Measurements from ENCODE around the gene TPH1. TPM values are rescaled to one million over a fixed set of nuclear protein-coding genes. Genes with fewer than 3 reads are reported as not detected.
"Not testable (repeated sequence)": the region's sequence is repeated elsewhere in the genome, so short reads cannot be mapped to it uniquely, and the experiment has no call there.

TPH1 gene
- total and polyA plus RNA-seq, 7 donors = 0.03 to 0.28 (median 0.07) TPM; not detected in 1

GRCh38 chr11:18010121-18010670 lies 35.9 kb downstream of the TPH1 start:
- Histone ChIP-seq H3K36me3 (ENCODE audit: insufficient read depth in 1 of 2, low read depth in 1 of 2) (peaks cover 0 to 26% of the 10 kb centered on the region in 2 donors), H3K4me3 (no peak overlapping the region), H3K27me3 (ENCODE audit: insufficient read depth in 3 of 3, low read length in 2 of 3) (no peaks in the 10 kb centered on the region), H3K9me3 (no peaks in the 10 kb centered on the region), H3K27ac (no peak overlapping the region), H3K4me1 (peaks cover 6% of the 10 kb centered on the region)
- intact Hi-C loops (cut with DNase I) = loop anchor here (10.0 kb wide), 2 partner anchors 95 to 305 kb away; partner anchors contain the start of gene SAAL1 (in 1 of the 2)
- TF ChIP-seq CTCF (IDR thresholded peaks at IDR 0.05) = no peak
- ATAC-seq = no peak
- DNase-seq = no peak

- Histone ChIP-seq H3K4me3 (no peak overlapping the region), H3K27me3 (ENCODE audit: insufficient read depth in 3 of 3, low read length in 2 of 3) (no peaks in the 10 kb centered on the region), H3K36me3 (ENCODE audit: insufficient read depth in 1 of 2, low read depth in 1 of 2) (peaks cover 2 to 68% of the 10 kb centered on the region in 2 donors), H3K9me3 (no peaks in the 10 kb centered on the region), H3K27ac (no peak overlapping the region), H3K4me1 (no peaks in the 10 kb centered on the region)
- intact Hi-C loops (cut with DNase I) = no loop called here
- 84 to 94% (median 88%) methylated on average over 4 of the region's 4 CpGs for WGBS, 3 donors
- ATAC-seq (no peak), DNase-seq (no peak)
- no peak for TF ChIP-seq CTCF (IDR thresholded peaks at IDR 0.05)
Observed at GRCh38 chr11:18005376-18006129, 40.5 kb downstream of the TPH1 start.

GRCh38 chr11:18001191-18001590 lies 44.9 kb downstream of the TPH1 start:
- no peaks in the 10 kb centered on the region for H3K27me3 ChIP-seq (ENCODE audit: insufficient read depth in 3 of 3, low read length in 2 of 3)
- H3K9me3 ChIP-seq = no peaks in the 10 kb centered on the region
- DNase-seq (no peak), ATAC-seq (no peak)
- H3K36me3 ChIP-seq (ENCODE audit: insufficient read depth in 1 of 2, low read depth in 1 of 2) = peaks cover 2 to 89% of the 10 kb centered on the region in 2 donors
- WGBS, 3 donors = 64 to 72% (median 70%) methylated on average over 2 of the region's 2 CpGs
- no peak overlapping the region for H3K27ac ChIP-seq
- no peak for TF ChIP-seq CTCF (IDR thresholded peaks at IDR 0.05)
- no peaks in the 10 kb centered on the region for H3K4me1 ChIP-seq
- H3K4me3 ChIP-seq = no peak overlapping the region
- intact Hi-C loops (cut with DNase I) = no loop called here

GRCh38 chr11:18000760-18001159 lies 45.3 kb downstream of the TPH1 start:
- Histone ChIP-seq H3K4me1 (no peaks in the 10 kb centered on the region), H3K27me3 (ENCODE audit: insufficient read depth in 3 of 3, low read length in 2 of 3) (no peaks in the 10 kb centered on the region), H3K27ac (no peak overlapping the region), H3K4me3 (no peak overlapping the region), H3K36me3 (ENCODE audit: insufficient read depth in 1 of 2, low read depth in 1 of 2) (peaks cover 2 to 89% of the 10 kb centered on the region in 2 donors), H3K9me3 (no peaks in the 10 kb centered on the region)
- TF ChIP-seq CTCF (IDR thresholded peaks at IDR 0.05) = no peak
- 90 to 97% (median 96%) methylated on average over 1 of the region's 1 CpG for WGBS, 3 donors
- no peak for DNase-seq
- intact Hi-C loops (cut with DNase I) = no loop called here
- no peak for ATAC-seq

GRCh38 chr11:18000128-18000527 lies 45.9 kb downstream of the TPH1 start:
- ATAC-seq; H3K4me3 ChIP-seq; H3K27ac ChIP-seq; H3K4me1 ChIP-seq; DNase-seq; H3K9me3 ChIP-seq; H3K27me3 ChIP-seq (ENCODE audit: insufficient read depth in 3 of 3, low read length in 2 of 3); intact Hi-C loops (cut with DNase I): not testable (repeated sequence)
- H3K36me3 ChIP-seq (ENCODE audit: insufficient read depth in 1 of 2, low read depth in 1 of 2) = peaks cover 2 to 89% of the 10 kb centered on the region in 2 donors
- 97 to 99% (median 97%) methylated on average over 4 of the region's 4 CpGs for WGBS, 3 donors

Other genes starting within 250 kb of the TPH1 start
- gene SERGEF, start 33.2 kb downstream of the TPH1 start, total RNA-seq = 10 to 100 TPM; 17.9 to 28.3 (median 25.1) TPM
- gene SERGEF, start 33.2 kb downstream of the TPH1 start, polyA plus RNA-seq = 10 to 100 TPM; 11.1 to 33.1 (median 29.5) TPM
- 1 to 10 TPM; 3.5 to 6.5 (median 4.6) TPM for gene SAAL1, start 59.8 kb upstream of the TPH1 start, total RNA-seq
- gene SAAL1, start 59.8 kb upstream of the TPH1 start, polyA plus RNA-seq = 1 to 10 TPM; 5.3 to 6.7 (median 5.5) TPM
- not detected for gene MRGPRX3, start 86.3 kb upstream of the TPH1 start, total RNA-seq
- not detected for gene MRGPRX3, start 86.3 kb upstream of the TPH1 start, polyA plus RNA-seq
- gene MRGPRX4, start 126.6 kb upstream of the TPH1 start, total RNA-seq = not detected
- not detected for gene MRGPRX4, start 126.6 kb upstream of the TPH1 start, polyA plus RNA-seq
- gene SAA4, start 190.5 kb upstream of the TPH1 start, total RNA-seq = 1 to 10 TPM in 1 of 4 donors, under 1 TPM in 1, not detected in 2; 0.46 to 2.9 TPM
- under 1 TPM in 1 of 3 donors, not detected in 2; 0.05 TPM for gene SAA4, start 190.5 kb upstream of the TPH1 start, polyA plus RNA-seq
- 10 to 100 TPM; 11.3 to 35.5 (median 25.6) TPM for gene SAA2, start 202.4 kb upstream of the TPH1 start, total RNA-seq
- 1 to 10 TPM; 2.6 to 6.3 (median 3.0) TPM for gene SAA2, start 202.4 kb upstream of the TPH1 start, polyA plus RNA-seq
- 100 to 1,000 TPM in 1 of 4 donors, 10 to 100 TPM in 3; 29.1 to 100 (median 36.2) TPM for gene SAA1, start 220.0 kb upstream of the TPH1 start, total RNA-seq
- 10 to 100 TPM in 2 of 3 donors, 1 to 10 TPM in 1; 7.3 to 16.9 (median 14.4) TPM for gene SAA1, start 220.0 kb upstream of the TPH1 start, polyA plus RNA-seq

Measured in psoas muscle (tissue), 8 donors.